Body of pancreas (tissue), 4 donors: ENCODE measurements around the gene MYO18B. TPM values are rescaled to one million over a fixed set of nuclear protein-coding genes. Genes with fewer than 3 reads are reported as not detected.

ENCODE experiments used
- ATAC-seq: fragments of 150-250 bp; one replicate; pipeline ENCODE4 v1.9.1; 2016
- DNase-seq, 4 donors: peaks; one replicate each; pipeline ENCODE4 v3.0.0-alpha.2; 2019
- H3K27ac ChIP-seq, 4 donors: fragments of 200-600 bp; sonication (generic); 1 replicate in 3 of 4; 2 replicates in 1 of 4; pipeline versions ENCODE4 v1.5.1 to v1.6.1; 2016 to 2019; ENCODE audit warnings: mild to moderate bottlenecking in 1 of 4, mixed read lengths in 1 of 4, moderate library complexity in 1 of 4
- H3K27me3 ChIP-seq, 2 donors: fragments of 200-600 bp; sonication (generic); one replicate each; pipeline ENCODE4 v1.6.0; 2016; ENCODE audit warnings: mild to moderate bottlenecking in 1 of 2
- H3K36me3 ChIP-seq, 2 donors: fragments of 200-600 bp; sonication (generic); replicated peaks in 1 of 2; 2 replicates each; pipeline ENCODE4 v1.5.1; 2016; ENCODE audit warnings: low read depth in 2 of 2; ENCODE audit not compliant: insufficient read depth in 1 of 2
- H3K4me1 ChIP-seq: fragments of 200-600 bp; sonication (generic); one replicate; pipeline ENCODE4 v1.6.0; 2016
- H3K4me3 ChIP-seq, 2 donors: fragments of 200-600 bp; sonication (generic); 1 replicate in 1 of 2; 2 replicates in 1 of 2; pipeline ENCODE4 v1.5.1; 2016 to 2019
- H3K9me3 ChIP-seq, 3 donors: fragments of 200-600 bp; sonication (generic); 1 replicate in 2 of 3; 2 replicates in 1 of 3; pipeline ENCODE4 v1.5.1; 2016
- POLR2A ChIP-seq, 3 donors: fragments of 450-650 bp; IDR thresholded peaks; one replicate each; pipeline ENCODE4 v1.6.1; 2016; ENCODE audit warnings: antibody characterized with exemption in 3 of 3, mild to moderate bottlenecking in 2 of 3
- WGBS, 2 donors: methylation state at CpG; one replicate each; pipeline ENCODE4 v1.1.5; 2017; 5-methylcytosine and 5-hydroxymethylcytosine counted together
- intact Hi-C: fragments of 100-400 bp; cut with DNase I; formaldehyde crosslinking; loops from one replicate; pipeline ENCODE4 v1.15.1; 2023
- total RNA-seq, 2 donors: library from RNA; depleted of rRNA; stranded (reverse); fragments of >200 nt; gene quantifications; one replicate each; pipeline ENCODE4 v1.1.0, GENCODE V29; 2016
- TF ChIP-seq, protein P1 (sequence below), 7 experiments: fragments of 450-650 bp in 4 of 7; fragments of 200-600 bp in 3 of 7; sonication (generic) in 3 of 7; IDR thresholded peaks; one replicate each; pipeline ENCODE4 v1.5.1; 2016 to 2019; ENCODE audit warnings: antibody characterized with exemption in 7 of 7

MYO18B gene
- total RNA-seq, 2 donors from 2014 or later = 1.3 TPM; not detected in 1

DNA sequence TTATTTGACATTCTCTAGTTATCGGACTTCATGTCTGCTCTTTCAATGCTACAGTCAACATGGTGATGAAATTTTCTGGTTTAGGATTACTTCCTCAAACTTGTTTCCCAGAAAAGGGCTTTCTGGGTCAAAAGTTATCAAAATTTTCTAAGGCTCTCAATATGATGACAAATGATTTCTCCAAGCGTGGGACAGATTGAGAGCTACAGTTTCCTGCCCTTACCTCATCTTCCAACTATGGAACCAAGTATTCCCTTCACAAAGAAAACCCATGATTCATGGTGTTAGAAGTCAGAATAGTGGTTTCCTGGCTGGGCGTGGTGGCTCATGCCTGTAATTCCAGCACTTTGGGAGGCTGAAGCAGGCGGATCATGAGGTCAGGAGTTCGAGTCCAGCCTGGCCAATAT lies 17.8 kb downstream of the MYO18B start:
- 25 to 35% methylated on average over 5 of the region's 5 CpGs for WGBS, 2 donors

DNA sequence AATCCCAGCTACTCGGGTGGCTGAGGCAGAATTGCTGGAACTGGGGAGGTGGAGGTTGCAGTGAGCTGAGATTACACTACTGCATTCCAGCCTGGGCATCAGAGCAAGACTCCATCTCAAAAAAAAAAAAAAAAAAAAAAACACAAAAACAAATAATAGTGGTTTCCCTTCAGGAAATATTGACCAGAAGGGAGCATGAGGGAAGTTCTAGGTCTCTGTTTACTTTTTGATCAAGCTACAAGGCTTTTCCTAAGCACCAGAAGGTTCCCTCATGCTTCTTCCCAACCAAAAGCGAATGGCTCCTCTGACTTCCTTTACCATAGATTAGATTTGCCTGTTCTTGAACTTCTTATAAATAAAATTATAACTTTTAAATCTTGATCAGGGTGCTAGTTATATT lies 18.3 kb downstream of the MYO18B start:
- no peak for TF ChIP-seq POLR2A (IDR thresholded peaks at IDR 0.05)
- TF ChIP-seq, protein P1, sequence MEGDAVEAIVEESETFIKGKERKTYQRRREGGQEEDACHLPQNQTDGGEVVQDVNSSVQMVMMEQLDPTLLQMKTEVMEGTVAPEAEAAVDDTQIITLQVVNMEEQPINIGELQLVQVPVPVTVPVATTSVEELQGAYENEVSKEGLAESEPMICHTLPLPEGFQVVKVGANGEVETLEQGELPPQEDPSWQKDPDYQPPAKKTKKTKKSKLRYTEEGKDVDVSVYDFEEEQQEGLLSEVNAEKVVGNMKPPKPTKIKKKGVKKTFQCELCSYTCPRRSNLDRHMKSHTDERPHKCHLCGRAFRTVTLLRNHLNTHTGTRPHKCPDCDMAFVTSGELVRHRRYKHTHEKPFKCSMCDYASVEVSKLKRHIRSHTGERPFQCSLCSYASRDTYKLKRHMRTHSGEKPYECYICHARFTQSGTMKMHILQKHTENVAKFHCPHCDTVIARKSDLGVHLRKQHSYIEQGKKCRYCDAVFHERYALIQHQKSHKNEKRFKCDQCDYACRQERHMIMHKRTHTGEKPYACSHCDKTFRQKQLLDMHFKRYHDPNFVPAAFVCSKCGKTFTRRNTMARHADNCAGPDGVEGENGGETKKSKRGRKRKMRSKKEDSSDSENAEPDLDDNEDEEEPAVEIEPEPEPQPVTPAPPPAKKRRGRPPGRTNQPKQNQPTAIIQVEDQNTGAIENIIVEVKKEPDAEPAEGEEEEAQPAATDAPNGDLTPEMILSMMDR (IDR thresholded peaks at IDR 0.05) = no peak
- Histone ChIP-seq H3K27ac (peak overlapping the region in 2 of 4 donors; percentile 46 to 66), H3K4me3 (no peak overlapping the region)

More for the DNA sequence above, 17.8 kb downstream of the MYO18B start:
- Histone ChIP-seq H3K9me3 (no peaks in the 10 kb centered on the region), H3K4me1 (no peaks in the 10 kb centered on the region), H3K4me3 (no peak overlapping the region), H3K27me3 (no peaks in the 10 kb centered on the region), H3K27ac (peak overlapping the region in 2 of 4 donors; percentile 46 to 66), H3K36me3 (no peaks in the 10 kb centered on the region)
- DNase-seq (peak; percentile 30 to 57 (median 36)), ATAC-seq (peak; percentile 91)
- TF ChIP-seq POLR2A (IDR thresholded peaks at IDR 0.05) = no peak
- TF ChIP-seq, protein P1 (IDR thresholded peaks at IDR 0.05) = no peak
- intact Hi-C loops = loop anchor here (10.0 kb wide), 1 partner anchor 395 kb away; no protein-coding TSS in a partner anchor

GRCh38 chr22:25760848-25761595 lies 19.0 kb downstream of the MYO18B start:
- Histone ChIP-seq H3K4me1 (no peaks in the 10 kb centered on the region), H3K36me3 (no peaks in the 10 kb centered on the region), H3K4me3 (no peak overlapping the region), H3K27me3 (no peaks in the 10 kb centered on the region), H3K9me3 (no peaks in the 10 kb centered on the region), H3K27ac (peak overlapping the region in 1 of 4 donors; percentile 66)
- WGBS, 2 donors = 61 to 80% methylated on average over 11 to 14 of the region's 15 CpGs
- intact Hi-C loops = loop anchor here (10.0 kb wide), 1 partner anchor 396 kb away; no protein-coding TSS in a partner anchor
- ATAC-seq = no peak
- DNase-seq = no peak
- no peak for TF ChIP-seq POLR2A (IDR thresholded peaks at IDR 0.05)
- TF ChIP-seq, protein P1 (IDR thresholded peaks at IDR 0.05) = no peak

More for the DNA sequence above, 18.3 kb downstream of the MYO18B start:
- no peaks in the 10 kb centered on the region for H3K9me3 ChIP-seq
- no peaks in the 10 kb centered on the region for H3K4me1 ChIP-seq
- DNase-seq (no peak), ATAC-seq (no peak)
- intact Hi-C loops = loop anchor here (10.0 kb wide), 1 partner anchor 395 kb away; no protein-coding TSS in a partner anchor
- no peaks in the 10 kb centered on the region for H3K27me3 ChIP-seq
- H3K36me3 ChIP-seq = no peaks in the 10 kb centered on the region
- 38 to 63% methylated on average over 2 of the region's 2 CpGs for WGBS, 2 donors

GRCh38 chr22:25762147-25762546 lies 20.2 kb downstream of the MYO18B start:
- H3K36me3 ChIP-seq = no peaks in the 10 kb centered on the region
- no peak for TF ChIP-seq POLR2A (IDR thresholded peaks at IDR 0.05)
- TF ChIP-seq, protein P1 (IDR thresholded peaks at IDR 0.05) = no peak
- H3K9me3 ChIP-seq = no peaks in the 10 kb centered on the region
- no peak overlapping the region for H3K4me3 ChIP-seq
- ATAC-seq (no peak), DNase-seq (no peak)
- no peak overlapping the region for H3K27ac ChIP-seq
- WGBS, 2 donors = 50 to 65% methylated on average over 2 to 5 of the region's 5 CpGs
- H3K4me1 ChIP-seq = no peaks in the 10 kb centered on the region
- intact Hi-C loops = loop anchor here (10.0 kb wide), 1 partner anchor 397 kb away; no protein-coding TSS in a partner anchor
- no peaks in the 10 kb centered on the region for H3K27me3 ChIP-seq
